Measurements from ENCODE around the gene PLEKHA3.

- TF ChIP-seq ARNT (IDR thresholded peaks at IDR 0.05) = no peak
- TF ChIP-seq SUZ12 (IDR thresholded peaks at IDR 0.05) = no peak
- no peak for TF ChIP-seq SP1 (IDR thresholded peaks at IDR 0.05)
- no peak for TF ChIP-seq TARDBP (IDR thresholded peaks at IDR 0.05)
- TF ChIP-seq HDGF (IDR thresholded peaks at IDR 0.05; ENCODE audit: borderline replicate concordance) = no peak
- no peak for TF ChIP-seq BHLHE40 (IDR thresholded peaks at IDR 0.05; ENCODE audit: borderline replicate concordance)
- no peak for TF ChIP-seq FOXM1 (IDR thresholded peaks at IDR 0.05; ENCODE audit: borderline replicate concordance)
- TF ChIP-seq ZNF384 (IDR thresholded peaks at IDR 0.05) = no peak
- TF ChIP-seq FOXA1 (IDR thresholded peaks at IDR 0.05) = no peak
Measured at GRCh38 chr2:178506524-178506923, 26.3 kb downstream of the PLEKHA3 start.

Measured in HEK293T (cell line).